LHCN-M2 (cell line): Measurements from ENCODE around the gene TAS2R5. TPM values are rescaled to one million over a fixed set of nuclear protein-coding genes. Genes with fewer than 3 reads are reported as not detected.

Source experiments
- total RNA-seq: library from RNA; depleted of rRNA; stranded (reverse); fragments of >200 nt; gene quantifications from 2 replicates; pipeline ENCODE4 v1.2.3, GENCODE V29; 2014; rRNA removed

The TAS2R5 gene
- total RNA-seq, 1 experiment from 2014 or later = not detected

Other genes starting within 250 kb of the TAS2R5 start
- 30.9 and 31.1 TPM in 2 replicates for gene AGK, start 238.8 kb upstream of the TAS2R5 start, total RNA-seq
- gene DENND11, start 88.1 kb upstream of the TAS2R5 start, total RNA-seq = 1.9 and 2.3 TPM in 2 replicates
- not detected in 2 replicates for gene WEE2, start 81.9 kb upstream of the TAS2R5 start, total RNA-seq
- gene SSBP1, start 51.9 kb upstream of the TAS2R5 start, total RNA-seq = 314 and 326 TPM in 2 replicates
- gene TAS2R3, start 26.1 kb upstream of the TAS2R5 start, total RNA-seq = 0.19 and 0.34 TPM in 2 replicates
- gene TAS2R4, start 13.5 kb upstream of the TAS2R5 start, total RNA-seq = 0.06 and 0.34 TPM in 2 replicates
- not detected in 2 replicates for gene PRSS37, start 51.3 kb downstream of the TAS2R5 start, total RNA-seq
- not detected in 2 replicates for gene OR9A4, start 126.2 kb downstream of the TAS2R5 start, total RNA-seq
- gene CLEC5A, start 156.8 kb downstream of the TAS2R5 start, total RNA-seq = not detected in 2 replicates
- gene TAS2R38, start 183.6 kb downstream of the TAS2R5 start, total RNA-seq = not detected in 2 replicates
- gene MGAM, start 205.7 kb downstream of the TAS2R5 start, total RNA-seq = 0.06 and 0.17 TPM in 2 replicates